ENCODE results near the gene ITPR2.

The ITPR2 gene

DNA sequence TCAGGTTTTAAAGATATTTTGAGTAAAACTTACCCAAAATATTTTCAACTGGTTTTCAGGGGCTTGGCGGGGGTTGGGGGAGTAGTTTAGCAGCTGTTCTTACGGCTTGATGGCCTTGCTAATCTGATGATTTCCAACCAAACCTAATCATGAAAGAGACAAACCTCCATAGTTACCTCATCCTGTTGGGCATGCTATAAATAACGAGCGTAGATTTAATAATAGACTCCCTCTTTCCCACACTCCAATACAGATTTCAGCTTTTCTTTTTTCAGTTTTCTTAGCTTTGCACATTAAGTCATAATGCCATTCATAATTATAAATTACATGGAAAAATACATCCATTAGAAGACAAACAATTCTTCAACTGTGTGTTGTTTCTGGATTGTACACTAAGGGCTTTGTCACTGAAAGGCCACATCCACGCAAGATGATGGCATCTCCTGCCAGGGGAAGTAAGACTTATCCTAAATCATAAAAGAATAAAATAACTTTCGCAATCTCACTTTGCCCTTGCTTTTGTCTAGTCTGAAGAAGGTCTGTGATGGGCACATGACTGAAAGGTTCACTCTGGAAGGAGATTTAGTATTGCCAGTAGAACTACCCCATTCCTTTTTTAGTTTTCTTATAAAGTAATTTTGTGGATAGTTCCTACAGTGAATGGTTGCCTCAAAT lies 23.2 kb downstream of the ITPR2 start:
- no peaks in the 10 kb centered on the region for H3K9me3 ChIP-seq
- no peak for DNase-seq
- peaks cover 11% of the 10 kb centered on the region for H3K4me1 ChIP-seq
- H3K4me3 ChIP-seq (ENCODE audit: low read depth, low read length), result no peak overlapping the region
- TF ChIP-seq, protein P1, sequence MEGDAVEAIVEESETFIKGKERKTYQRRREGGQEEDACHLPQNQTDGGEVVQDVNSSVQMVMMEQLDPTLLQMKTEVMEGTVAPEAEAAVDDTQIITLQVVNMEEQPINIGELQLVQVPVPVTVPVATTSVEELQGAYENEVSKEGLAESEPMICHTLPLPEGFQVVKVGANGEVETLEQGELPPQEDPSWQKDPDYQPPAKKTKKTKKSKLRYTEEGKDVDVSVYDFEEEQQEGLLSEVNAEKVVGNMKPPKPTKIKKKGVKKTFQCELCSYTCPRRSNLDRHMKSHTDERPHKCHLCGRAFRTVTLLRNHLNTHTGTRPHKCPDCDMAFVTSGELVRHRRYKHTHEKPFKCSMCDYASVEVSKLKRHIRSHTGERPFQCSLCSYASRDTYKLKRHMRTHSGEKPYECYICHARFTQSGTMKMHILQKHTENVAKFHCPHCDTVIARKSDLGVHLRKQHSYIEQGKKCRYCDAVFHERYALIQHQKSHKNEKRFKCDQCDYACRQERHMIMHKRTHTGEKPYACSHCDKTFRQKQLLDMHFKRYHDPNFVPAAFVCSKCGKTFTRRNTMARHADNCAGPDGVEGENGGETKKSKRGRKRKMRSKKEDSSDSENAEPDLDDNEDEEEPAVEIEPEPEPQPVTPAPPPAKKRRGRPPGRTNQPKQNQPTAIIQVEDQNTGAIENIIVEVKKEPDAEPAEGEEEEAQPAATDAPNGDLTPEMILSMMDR (IDR thresholded peaks at IDR 0.05; ENCODE audit: low read depth, low read length), result no peak
- no peaks in the 10 kb centered on the region for H3K36me3 ChIP-seq
- no peaks in the 10 kb centered on the region for H3K27me3 ChIP-seq

DNA sequence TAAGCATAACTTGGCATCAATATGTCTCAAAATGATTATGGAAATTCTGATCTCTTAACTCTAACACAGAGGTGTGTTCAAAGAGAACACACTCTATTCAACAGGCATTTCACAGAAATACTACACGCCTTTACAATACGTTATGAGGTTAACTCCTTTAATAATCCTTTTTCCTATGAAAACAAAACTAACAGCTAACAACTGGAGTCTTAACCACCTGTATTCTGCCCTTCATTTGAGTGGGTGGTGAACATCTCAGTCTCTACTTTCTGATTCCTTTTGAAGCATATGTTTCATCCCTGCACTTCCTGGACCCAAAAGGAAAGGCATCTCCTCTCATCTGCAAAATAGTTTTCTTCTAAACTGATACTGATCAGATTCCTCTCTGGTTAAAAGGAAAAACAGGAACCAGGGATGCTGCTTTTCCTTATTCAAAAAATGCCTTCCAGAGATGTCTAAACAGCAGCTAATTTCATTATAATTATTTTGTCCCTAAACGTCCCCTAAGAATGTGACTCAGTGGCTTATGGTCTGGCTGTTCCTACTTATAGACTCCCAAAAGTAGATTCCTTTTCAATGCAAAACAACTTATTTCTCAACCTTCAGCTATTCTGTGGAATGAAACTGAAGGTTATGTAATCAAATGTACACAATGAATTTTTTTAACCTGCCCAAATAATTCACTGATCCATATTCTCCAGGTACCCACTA lies 24.1 kb downstream of the ITPR2 start:
- TF ChIP-seq, protein P1 (IDR thresholded peaks at IDR 0.05; ENCODE audit: low read depth, low read length), result no peak
- Histone ChIP-seq H3K27me3 (no peaks in the 10 kb centered on the region), H3K4me1 (peaks cover 11% of the 10 kb centered on the region), H3K9me3 (no peaks in the 10 kb centered on the region), H3K4me3 (ENCODE audit: low read depth, low read length) (no peak overlapping the region), H3K36me3 (no peaks in the 10 kb centered on the region)
- DNase-seq, result no peak

DNA sequence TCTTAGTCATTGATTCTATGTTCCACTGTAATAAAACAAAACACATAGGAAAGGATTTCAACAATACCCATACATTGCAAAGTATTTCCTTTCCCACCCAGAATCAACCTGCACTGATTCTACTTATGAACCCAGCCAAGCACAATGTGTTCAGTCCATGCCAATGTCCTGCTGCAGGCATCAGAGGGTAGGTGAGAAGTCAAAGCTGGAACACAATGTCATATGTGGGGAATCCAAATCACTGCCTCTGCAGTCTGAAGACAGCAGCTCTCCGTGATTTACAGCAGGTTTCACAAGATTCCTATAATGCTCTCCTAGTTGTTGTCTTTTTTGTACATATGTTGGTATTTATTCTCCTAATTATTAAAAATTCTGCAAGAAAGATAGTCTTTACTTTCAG lies 25.7 kb downstream of the ITPR2 start:
- H3K4me3 ChIP-seq (ENCODE audit: low read depth, low read length), result no peak overlapping the region
- no peaks in the 10 kb centered on the region for H3K36me3 ChIP-seq
- TF ChIP-seq, protein P1 (IDR thresholded peaks at IDR 0.05; ENCODE audit: low read depth, low read length), result no peak
- no peak for DNase-seq
- no peaks in the 10 kb centered on the region for H3K9me3 ChIP-seq
- peaks cover 11% of the 10 kb centered on the region for H3K4me1 ChIP-seq
- H3K27me3 ChIP-seq, result no peaks in the 10 kb centered on the region

DNA sequence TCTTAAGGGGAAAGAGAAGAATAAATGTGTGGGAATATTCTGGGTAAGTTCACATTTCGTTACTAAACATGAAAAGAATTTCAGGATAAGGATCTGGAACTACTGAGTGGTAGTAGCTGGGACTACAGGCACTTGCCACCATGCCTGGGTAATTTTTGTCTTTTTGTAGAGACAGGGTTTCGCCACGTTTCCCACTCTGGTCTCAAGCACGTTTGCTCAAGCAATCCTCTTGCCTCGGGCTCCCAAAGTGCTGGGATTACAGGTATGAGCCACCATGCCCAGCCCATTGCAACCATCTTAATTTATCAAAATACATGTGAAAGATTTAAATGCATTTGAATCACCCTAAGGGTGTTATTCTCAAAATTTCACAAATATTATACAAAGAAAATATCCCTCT lies 26.4 kb downstream of the ITPR2 start:
- no peak for DNase-seq

DNA sequence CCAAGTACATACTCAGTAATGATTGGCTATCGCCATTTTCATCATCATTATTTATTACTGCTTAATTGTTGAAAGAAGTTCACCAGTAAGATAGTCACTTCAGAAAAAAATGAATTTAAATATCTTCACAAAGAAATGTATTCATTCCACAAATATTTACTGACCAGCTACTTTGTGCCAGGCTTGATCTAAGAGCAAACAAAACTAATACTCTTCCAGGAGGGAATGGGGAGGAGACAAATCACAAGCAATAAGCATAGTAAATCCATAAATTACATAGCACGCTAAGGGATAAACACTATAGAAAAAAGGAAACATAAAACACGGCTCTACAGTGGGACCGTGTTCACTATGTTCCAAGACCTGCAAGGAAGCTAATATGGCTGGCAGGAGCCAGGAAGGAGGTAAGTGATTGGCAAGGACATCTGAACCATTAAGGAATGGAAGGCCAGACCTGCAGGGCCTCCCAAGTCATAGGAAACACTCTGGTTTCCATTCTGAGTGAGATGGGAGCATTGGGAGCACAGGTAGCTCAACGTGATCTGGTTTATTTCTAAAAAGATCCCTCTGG lies 27.5 kb downstream of the ITPR2 start:
- TF ChIP-seq, protein P1 (IDR thresholded peaks at IDR 0.05; ENCODE audit: low read depth, low read length), result no peak
- Histone ChIP-seq H3K9me3 (no peaks in the 10 kb centered on the region), H3K4me1 (peaks cover 11% of the 10 kb centered on the region), H3K36me3 (no peaks in the 10 kb centered on the region), H3K27me3 (no peaks in the 10 kb centered on the region), H3K4me3 (ENCODE audit: low read depth, low read length) (no peak overlapping the region)
- DNase-seq, result no peak

More for the DNA sequence above, 26.4 kb downstream of the ITPR2 start:
- no peaks in the 10 kb centered on the region for H3K36me3 ChIP-seq
- TF ChIP-seq, protein P1 (IDR thresholded peaks at IDR 0.05; ENCODE audit: low read depth, low read length), result no peak
- H3K4me1 ChIP-seq, result peaks cover 11% of the 10 kb centered on the region
- no peak overlapping the region for H3K4me3 ChIP-seq (ENCODE audit: low read depth, low read length)
- no peaks in the 10 kb centered on the region for H3K9me3 ChIP-seq
- no peaks in the 10 kb centered on the region for H3K27me3 ChIP-seq

DNA sequence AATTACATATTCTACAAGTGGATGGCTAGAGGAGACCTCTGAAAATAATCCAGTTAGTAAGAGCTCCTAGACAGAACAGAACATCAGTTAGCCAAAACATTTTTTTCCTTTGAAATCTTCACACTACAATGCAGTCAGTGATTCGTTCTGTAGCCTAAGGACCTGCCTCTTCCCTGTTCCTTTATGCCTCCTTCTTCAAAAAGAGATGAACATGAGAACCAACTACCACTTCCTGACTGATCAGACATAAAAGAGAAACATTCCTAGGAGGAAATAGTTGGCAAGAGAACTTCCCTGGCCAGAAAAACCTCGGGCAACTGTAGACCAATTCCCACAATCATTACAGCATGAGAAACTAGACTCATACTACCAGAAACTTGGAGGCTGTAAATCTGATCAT lies 29.4 kb downstream of the ITPR2 start:
- H3K36me3 ChIP-seq, result no peaks in the 10 kb centered on the region
- no peak overlapping the region for H3K4me3 ChIP-seq (ENCODE audit: low read depth, low read length)
- H3K4me1 ChIP-seq, result no peaks in the 10 kb centered on the region
- no peaks in the 10 kb centered on the region for H3K27me3 ChIP-seq
- no peak for DNase-seq
- TF ChIP-seq, protein P1 (IDR thresholded peaks at IDR 0.05; ENCODE audit: low read depth, low read length), result no peak
- H3K9me3 ChIP-seq, result no peaks in the 10 kb centered on the region
